PFSK-1 (cell line): ENCODE measurements around the gene NR3C2.

Experiments used
- FOXP2 ChIP-seq: optimal IDR thresholded peaks from 2 replicates; pipeline ENCODE3; 2011; ENCODE audit warnings: borderline replicate concordance, control low read depth, inconsistent platforms; ENCODE audit not compliant: insufficient read depth; ENCODE audit errors: extremely low read length, extremely low read depth
- POLR2AphosphoS5 ChIP-seq: IDR thresholded peaks from 2 replicates; pipeline ENCODE4 v1.6.1; 2012; ENCODE audit warnings: low read depth, mild to moderate bottlenecking, control low read depth, low read length, moderate library complexity
- SIN3A ChIP-seq: IDR thresholded peaks from 2 replicates; pipeline ENCODE4 v1.6.1; 2012; ENCODE audit warnings: mild to moderate bottlenecking, low read length, moderate library complexity, borderline replicate concordance; ENCODE audit not compliant: insufficient read depth
- TAF1 ChIP-seq: IDR thresholded peaks from 2 replicates; pipeline ENCODE4 v1.6.1; 2012; ENCODE audit warnings: low read length, control low read depth, borderline replicate concordance; ENCODE audit not compliant: insufficient read depth
- TF ChIP-seq, protein P1 (sequence below), 2 experiments: IDR thresholded peaks; 2 replicates each; pipeline versions ENCODE4 v1.6.1 to v1.8.0; 2011 to 2012; ENCODE audit warnings: low read depth in 2 of 2, low read length in 2 of 2, control low read depth in 1 of 2, inconsistent platforms in 1 of 2, mild to moderate bottlenecking in 1 of 2, moderate library complexity in 1 of 2; ENCODE audit not compliant: insufficient read depth in 1 of 2

The NR3C2 gene

DNA sequence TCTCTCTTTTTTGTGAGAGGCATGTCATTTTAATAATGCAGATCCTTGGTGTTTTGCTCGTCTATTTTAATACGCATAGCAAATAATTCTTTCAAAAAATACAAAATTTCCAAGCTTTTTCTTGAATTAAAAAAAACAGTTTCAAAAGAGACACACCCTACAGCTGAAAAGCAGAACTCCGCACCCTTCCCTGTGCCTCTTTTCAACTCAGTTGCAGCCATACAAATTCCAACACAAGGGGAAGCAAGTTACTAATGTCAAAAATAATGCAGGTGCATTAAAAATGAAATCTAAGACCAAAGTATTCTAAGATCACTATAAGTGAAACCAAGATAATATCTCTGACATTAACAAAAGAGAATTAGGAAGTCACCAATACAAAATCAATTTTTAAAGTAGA lies 66.6 kb downstream of the NR3C2 start:
- TF ChIP-seq, protein P1, sequence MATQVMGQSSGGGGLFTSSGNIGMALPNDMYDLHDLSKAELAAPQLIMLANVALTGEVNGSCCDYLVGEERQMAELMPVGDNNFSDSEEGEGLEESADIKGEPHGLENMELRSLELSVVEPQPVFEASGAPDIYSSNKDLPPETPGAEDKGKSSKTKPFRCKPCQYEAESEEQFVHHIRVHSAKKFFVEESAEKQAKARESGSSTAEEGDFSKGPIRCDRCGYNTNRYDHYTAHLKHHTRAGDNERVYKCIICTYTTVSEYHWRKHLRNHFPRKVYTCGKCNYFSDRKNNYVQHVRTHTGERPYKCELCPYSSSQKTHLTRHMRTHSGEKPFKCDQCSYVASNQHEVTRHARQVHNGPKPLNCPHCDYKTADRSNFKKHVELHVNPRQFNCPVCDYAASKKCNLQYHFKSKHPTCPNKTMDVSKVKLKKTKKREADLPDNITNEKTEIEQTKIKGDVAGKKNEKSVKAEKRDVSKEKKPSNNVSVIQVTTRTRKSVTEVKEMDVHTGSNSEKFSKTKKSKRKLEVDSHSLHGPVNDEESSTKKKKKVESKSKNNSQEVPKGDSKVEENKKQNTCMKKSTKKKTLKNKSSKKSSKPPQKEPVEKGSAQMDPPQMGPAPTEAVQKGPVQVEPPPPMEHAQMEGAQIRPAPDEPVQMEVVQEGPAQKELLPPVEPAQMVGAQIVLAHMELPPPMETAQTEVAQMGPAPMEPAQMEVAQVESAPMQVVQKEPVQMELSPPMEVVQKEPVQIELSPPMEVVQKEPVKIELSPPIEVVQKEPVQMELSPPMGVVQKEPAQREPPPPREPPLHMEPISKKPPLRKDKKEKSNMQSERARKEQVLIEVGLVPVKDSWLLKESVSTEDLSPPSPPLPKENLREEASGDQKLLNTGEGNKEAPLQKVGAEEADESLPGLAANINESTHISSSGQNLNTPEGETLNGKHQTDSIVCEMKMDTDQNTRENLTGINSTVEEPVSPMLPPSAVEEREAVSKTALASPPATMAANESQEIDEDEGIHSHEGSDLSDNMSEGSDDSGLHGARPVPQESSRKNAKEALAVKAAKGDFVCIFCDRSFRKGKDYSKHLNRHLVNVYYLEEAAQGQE (IDR thresholded peaks at IDR 0.05; ENCODE audit: insufficient read depth in 1 of 2, low read depth in 2 of 2, low read length in 2 of 2): no peak
- no peak for TF ChIP-seq SIN3A

DNA sequence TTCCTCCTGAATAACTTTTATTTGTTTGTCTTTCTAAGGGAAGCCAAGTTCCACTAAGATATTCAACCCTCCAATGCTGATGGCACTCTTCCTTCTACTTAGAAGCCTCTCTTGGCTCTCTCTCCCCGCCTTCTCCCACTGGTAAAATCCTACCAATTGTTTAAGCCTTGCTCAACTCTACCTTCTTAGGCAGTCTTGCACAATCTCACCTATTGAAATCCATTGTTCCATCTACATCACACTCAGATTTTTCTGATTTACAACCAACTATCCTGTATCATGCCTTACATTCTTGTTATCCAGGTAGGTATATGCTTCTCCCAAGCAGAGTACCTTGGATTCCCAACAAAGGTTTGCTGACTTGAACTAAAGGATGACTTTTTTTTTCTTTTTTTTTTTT lies 69.1 kb downstream of the NR3C2 start:
- TF ChIP-seq, protein P1 (IDR thresholded peaks at IDR 0.05; ENCODE audit: insufficient read depth in 1 of 2, low read depth in 2 of 2, low read length in 2 of 2): no peak
- TF ChIP-seq POLR2AphosphoS5: no peak
- TF ChIP-seq TAF1: no peak
- TF ChIP-seq SIN3A: no peak

DNA sequence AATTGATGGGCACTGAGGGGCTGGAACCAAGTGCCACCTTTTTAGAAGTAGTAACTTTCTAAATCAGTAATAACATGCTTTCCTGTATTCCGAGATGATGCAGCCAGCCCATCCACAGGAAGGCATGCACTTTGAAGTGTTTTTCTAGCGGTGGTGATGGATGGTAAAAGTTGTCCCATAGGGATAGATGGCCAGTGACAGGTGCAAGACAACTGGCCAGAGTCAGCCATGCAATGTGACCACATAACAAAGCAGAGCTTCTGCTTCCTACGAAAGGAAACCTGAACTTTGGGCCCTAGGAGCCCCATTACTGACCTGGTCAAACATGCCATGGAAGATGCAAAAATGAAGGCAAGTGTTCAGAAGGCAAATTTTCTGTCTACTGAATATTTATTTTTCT lies 72.3 kb downstream of the NR3C2 start:
- TF ChIP-seq FOXP2 (no peak), POLR2AphosphoS5 (no peak), SIN3A (no peak), TAF1 (no peak)
- TF ChIP-seq, protein P1 (IDR thresholded peaks at IDR 0.05; ENCODE audit: insufficient read depth in 1 of 2, low read depth in 2 of 2, low read length in 2 of 2): no peak

DNA sequence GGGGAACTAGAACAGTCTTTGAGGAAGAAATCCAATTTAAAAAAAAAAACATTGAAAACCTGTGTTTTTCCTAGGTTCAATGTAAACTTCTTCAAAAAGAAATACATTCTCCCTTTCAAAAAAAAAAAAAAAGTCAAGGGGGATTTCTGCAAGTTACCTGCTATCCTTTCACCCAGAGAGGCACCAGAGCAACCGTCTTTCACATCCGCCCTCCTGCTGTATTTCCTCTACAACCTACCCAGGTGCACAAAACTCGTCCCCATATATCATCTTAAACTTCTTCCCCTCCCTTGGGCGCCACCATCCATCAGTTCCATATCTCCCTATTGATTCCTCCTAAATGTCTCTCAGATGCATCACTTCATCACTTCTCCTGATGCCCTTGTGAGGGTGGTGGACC lies 74.5 kb downstream of the NR3C2 start:
- no peak for TF ChIP-seq SIN3A
- TF ChIP-seq FOXP2: no peak
- no peak for TF ChIP-seq TAF1

DNA sequence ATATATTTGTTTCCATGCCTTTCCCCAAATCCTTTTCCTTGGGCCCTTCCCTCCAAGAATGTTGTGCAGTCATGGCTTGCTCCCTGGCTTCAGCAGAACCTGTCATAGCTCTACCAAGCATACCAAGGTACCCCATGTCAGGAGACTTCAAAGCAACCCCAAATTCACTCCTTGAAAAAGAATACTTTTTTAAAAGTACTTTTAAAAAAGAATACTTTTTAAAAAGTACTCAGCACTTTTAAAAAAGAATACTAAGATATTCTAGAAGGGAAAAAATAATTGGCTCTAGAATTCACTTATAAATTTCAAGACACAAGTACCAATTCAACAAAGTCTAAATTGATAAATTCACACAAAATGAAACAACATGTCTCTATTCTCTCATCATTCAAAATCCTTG lies 76.0 kb downstream of the NR3C2 start:
- TF ChIP-seq, protein P1 (IDR thresholded peaks at IDR 0.05; ENCODE audit: insufficient read depth in 1 of 2, low read depth in 2 of 2, low read length in 2 of 2): no peak
- TF ChIP-seq FOXP2 (no peak), SIN3A (no peak), POLR2AphosphoS5 (no peak), TAF1 (no peak)

DNA sequence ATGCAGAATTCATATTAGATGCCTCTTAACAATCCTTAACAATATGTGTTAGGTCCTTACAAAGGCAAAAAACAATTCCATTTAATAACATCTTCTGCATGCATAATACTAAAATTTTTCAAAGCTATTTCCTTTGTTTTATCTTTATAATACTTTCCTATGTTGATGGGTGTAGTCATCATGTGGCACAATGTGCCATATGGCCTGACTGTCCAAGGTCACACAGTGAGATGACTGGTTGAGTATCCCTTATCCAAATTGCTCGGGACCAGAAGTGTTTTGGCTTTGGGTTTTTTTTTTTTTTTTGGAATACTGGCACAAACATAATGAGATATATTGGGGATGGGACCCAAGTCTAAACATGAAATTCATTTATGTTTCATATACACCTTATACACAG lies 77.7 kb downstream of the NR3C2 start:
- TF ChIP-seq FOXP2 (no peak), SIN3A (no peak), TAF1 (no peak), POLR2AphosphoS5 (no peak)
- TF ChIP-seq, protein P1 (IDR thresholded peaks at IDR 0.05; ENCODE audit: insufficient read depth in 1 of 2, low read depth in 2 of 2, low read length in 2 of 2): no peak
